ENCODE measurements around the gene COL4A6. TPM values are rescaled to one million over a fixed set of nuclear protein-coding genes. Genes with fewer than 3 reads are reported as not detected.

Gene COL4A6
- total and polyA plus RNA-seq, 4 donors, result under 0.01 to 0.09 (median 0.07) TPM; not detected in 1

- TF ChIP-seq, protein P1, sequence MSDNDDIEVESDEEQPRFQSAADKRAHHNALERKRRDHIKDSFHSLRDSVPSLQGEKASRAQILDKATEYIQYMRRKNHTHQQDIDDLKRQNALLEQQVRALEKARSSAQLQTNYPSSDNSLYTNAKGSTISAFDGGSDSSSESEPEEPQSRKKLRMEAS (IDR thresholded peaks at IDR 0.05), result no peak
- no peak for TF ChIP-seq RXRA (IDR thresholded peaks at IDR 0.05)
- no peak for TF ChIP-seq ATF3 (IDR thresholded peaks at IDR 0.05)
- no peak for TF ChIP-seq RAD21 (IDR thresholded peaks at IDR 0.05)
- TF ChIP-seq NR2F2 (IDR thresholded peaks at IDR 0.05), result no peak
- no peak for TF ChIP-seq FOXA2 (IDR thresholded peaks at IDR 0.05)
- TF ChIP-seq TAF1 (conservative IDR thresholded peaks at IDR 0.05), result no peak
- Histone ChIP-seq H3K27ac (ENCODE audit: low read depth in 1 of 2, low read length in 2 of 2) (no peak overlapping the region), H3K9me3 (ENCODE audit: control insufficient read depth in 4 of 4, low read length in 3 of 4) (no peaks in the 10 kb centered on the region), H3K27me3 (ENCODE audit: control insufficient read depth in 4 of 4, insufficient read depth in 4 of 4, low read length in 3 of 4) (peaks cover 0 to 20% (median 0%) of the 10 kb centered on the region in 4 donors), H3K9ac (ENCODE audit: low read depth in 1 of 2, low read length in 2 of 2) (no peak overlapping the region), H3K4me3 (ENCODE audit: low read depth in 1 of 3, low read length in 3 of 3) (peak overlapping the region; percentile 41 to 62 (median 43)), H3K36me3 (ENCODE audit: control insufficient read depth in 4 of 4, insufficient read depth in 3 of 4, low read depth in 1 of 4, low read length in 3 of 4) (no peaks in the 10 kb centered on the region), H3K4me1 (ENCODE audit: control insufficient read depth in 4 of 4, insufficient read depth in 4 of 4, low read length in 3 of 4) (peaks cover 0 to 5% (median 2%) of the 10 kb centered on the region in 4 donors)
- WGBS, result 8% methylated on average over 25 of the region's 25 CpGs
- peak; percentile 34 for DNase-seq (ENCODE audit: low spot score)
Measured at GRCh38 chrX:108439961-108440696, 1.9 kb upstream of the COL4A6 start.

DNA sequence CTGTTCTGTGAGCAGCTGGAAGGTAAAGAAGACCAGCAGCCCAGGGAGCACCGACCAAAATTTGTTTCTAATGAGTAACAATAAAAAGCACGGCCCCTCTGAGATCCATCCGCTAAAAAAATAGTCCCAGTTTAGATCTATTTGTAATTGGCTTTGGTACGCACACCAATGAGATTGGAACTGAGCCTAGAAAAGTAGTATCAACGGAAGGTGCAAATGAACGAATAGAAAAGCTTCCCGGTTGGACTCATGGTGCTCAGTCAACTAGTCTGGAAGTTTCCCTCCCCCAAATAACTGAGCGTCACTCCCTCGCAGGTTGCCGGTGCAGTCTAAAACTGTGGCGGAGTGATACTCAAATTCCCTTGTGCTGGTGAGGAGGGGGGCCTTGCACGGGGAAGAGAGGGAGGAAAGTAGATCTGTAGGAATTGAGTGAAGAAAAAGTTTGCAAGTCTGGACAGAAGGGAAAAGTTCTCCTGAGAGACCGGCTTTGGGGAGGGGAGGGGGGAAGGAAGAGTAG is 1.3 kb upstream of the COL4A6 start, which contains the start of gene COL4A5:
COL4A5 (plus strand) TSS at position 413 of the 517 bp plus-strand sequence. CDS start 288 bp downstream, outside the sequence.
- no peaks in the 10 kb centered on the region for H3K9me3 ChIP-seq (ENCODE audit: control insufficient read depth in 4 of 4, low read length in 3 of 4)
- 2% methylated on average over 13 of the region's 13 CpGs for WGBS
- peak; percentile 43 for DNase-seq (ENCODE audit: low spot score)

More for the DNA sequence above, 1.3 kb upstream of the COL4A6 start, which contains the start of gene COL4A5:
- TF ChIP-seq EGR1 (IDR thresholded peaks at IDR 0.05; ENCODE audit: low read depth in 2 of 2), result no peak
- TF ChIP-seq FOXA2 (IDR thresholded peaks at IDR 0.05), result no peak
- no peak for TF ChIP-seq TAF1 (conservative IDR thresholded peaks at IDR 0.05)
- TF ChIP-seq RAD21 (IDR thresholded peaks at IDR 0.05), result no peak
- no peak for TF ChIP-seq ATF3 (IDR thresholded peaks at IDR 0.05)
- no peak for TF ChIP-seq RXRA (IDR thresholded peaks at IDR 0.05)
- TF ChIP-seq HNF4A (conservative IDR thresholded peaks at IDR 0.05), result no peak
- no peak for TF ChIP-seq FOXA1 (IDR thresholded peaks at IDR 0.05)
- TF ChIP-seq, protein P1 (IDR thresholded peaks at IDR 0.05), result no peak
- no peak for TF ChIP-seq NR2F2 (IDR thresholded peaks at IDR 0.05)
- TF ChIP-seq, protein P2, sequence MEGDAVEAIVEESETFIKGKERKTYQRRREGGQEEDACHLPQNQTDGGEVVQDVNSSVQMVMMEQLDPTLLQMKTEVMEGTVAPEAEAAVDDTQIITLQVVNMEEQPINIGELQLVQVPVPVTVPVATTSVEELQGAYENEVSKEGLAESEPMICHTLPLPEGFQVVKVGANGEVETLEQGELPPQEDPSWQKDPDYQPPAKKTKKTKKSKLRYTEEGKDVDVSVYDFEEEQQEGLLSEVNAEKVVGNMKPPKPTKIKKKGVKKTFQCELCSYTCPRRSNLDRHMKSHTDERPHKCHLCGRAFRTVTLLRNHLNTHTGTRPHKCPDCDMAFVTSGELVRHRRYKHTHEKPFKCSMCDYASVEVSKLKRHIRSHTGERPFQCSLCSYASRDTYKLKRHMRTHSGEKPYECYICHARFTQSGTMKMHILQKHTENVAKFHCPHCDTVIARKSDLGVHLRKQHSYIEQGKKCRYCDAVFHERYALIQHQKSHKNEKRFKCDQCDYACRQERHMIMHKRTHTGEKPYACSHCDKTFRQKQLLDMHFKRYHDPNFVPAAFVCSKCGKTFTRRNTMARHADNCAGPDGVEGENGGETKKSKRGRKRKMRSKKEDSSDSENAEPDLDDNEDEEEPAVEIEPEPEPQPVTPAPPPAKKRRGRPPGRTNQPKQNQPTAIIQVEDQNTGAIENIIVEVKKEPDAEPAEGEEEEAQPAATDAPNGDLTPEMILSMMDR (IDR thresholded peaks at IDR 0.05; ENCODE audit: low read depth, low read length, missing input control), result no peak
- no peak for TF ChIP-seq GABPA (IDR thresholded peaks at IDR 0.05 in 1 of 2, conservative IDR thresholded peaks at IDR 0.05 in 1 of 2)
- no peak for TF ChIP-seq HNF4G (IDR thresholded peaks at IDR 0.05)
- TF ChIP-seq, protein P3, sequence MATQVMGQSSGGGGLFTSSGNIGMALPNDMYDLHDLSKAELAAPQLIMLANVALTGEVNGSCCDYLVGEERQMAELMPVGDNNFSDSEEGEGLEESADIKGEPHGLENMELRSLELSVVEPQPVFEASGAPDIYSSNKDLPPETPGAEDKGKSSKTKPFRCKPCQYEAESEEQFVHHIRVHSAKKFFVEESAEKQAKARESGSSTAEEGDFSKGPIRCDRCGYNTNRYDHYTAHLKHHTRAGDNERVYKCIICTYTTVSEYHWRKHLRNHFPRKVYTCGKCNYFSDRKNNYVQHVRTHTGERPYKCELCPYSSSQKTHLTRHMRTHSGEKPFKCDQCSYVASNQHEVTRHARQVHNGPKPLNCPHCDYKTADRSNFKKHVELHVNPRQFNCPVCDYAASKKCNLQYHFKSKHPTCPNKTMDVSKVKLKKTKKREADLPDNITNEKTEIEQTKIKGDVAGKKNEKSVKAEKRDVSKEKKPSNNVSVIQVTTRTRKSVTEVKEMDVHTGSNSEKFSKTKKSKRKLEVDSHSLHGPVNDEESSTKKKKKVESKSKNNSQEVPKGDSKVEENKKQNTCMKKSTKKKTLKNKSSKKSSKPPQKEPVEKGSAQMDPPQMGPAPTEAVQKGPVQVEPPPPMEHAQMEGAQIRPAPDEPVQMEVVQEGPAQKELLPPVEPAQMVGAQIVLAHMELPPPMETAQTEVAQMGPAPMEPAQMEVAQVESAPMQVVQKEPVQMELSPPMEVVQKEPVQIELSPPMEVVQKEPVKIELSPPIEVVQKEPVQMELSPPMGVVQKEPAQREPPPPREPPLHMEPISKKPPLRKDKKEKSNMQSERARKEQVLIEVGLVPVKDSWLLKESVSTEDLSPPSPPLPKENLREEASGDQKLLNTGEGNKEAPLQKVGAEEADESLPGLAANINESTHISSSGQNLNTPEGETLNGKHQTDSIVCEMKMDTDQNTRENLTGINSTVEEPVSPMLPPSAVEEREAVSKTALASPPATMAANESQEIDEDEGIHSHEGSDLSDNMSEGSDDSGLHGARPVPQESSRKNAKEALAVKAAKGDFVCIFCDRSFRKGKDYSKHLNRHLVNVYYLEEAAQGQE (IDR thresholded peaks at IDR 0.05), result no peak
- TF ChIP-seq JUND (IDR thresholded peaks at IDR 0.05), result no peak
- Histone ChIP-seq H3K36me3 (ENCODE audit: control insufficient read depth in 4 of 4, insufficient read depth in 3 of 4, low read depth in 1 of 4, low read length in 3 of 4) (no peaks in the 10 kb centered on the region), H3K27me3 (ENCODE audit: control insufficient read depth in 4 of 4, insufficient read depth in 4 of 4, low read length in 3 of 4) (peaks cover 0 to 20% (median 0%) of the 10 kb centered on the region in 4 donors), H3K4me3 (ENCODE audit: low read depth in 1 of 3, low read length in 3 of 3) (peak within 1 kb of the TSS; percentile 41 to 62 (median 43)), H3K4me1 (ENCODE audit: control insufficient read depth in 4 of 4, insufficient read depth in 4 of 4, low read length in 3 of 4) (peaks cover 0 to 5% (median 2%) of the 10 kb centered on the region in 4 donors), H3K27ac (ENCODE audit: low read depth in 1 of 2, low read length in 2 of 2) (no peak within 1 kb of the TSS), H3K9ac (ENCODE audit: low read depth in 1 of 2, low read length in 2 of 2) (no peak within 1 kb of the TSS)
